Right lobe of liver (tissue), 6 donors: ENCODE data around the gene MCFD2. TPM values are rescaled to one million over a fixed set of nuclear protein-coding genes. Genes with fewer than 3 reads are reported as not detected.
"Not testable (repeated sequence)": the region's sequence is repeated elsewhere in the genome, so short reads cannot be mapped to it uniquely, and the experiment has no call there.

Experiments used
- ATAC-seq, 4 donors: fragments of 200-7000 bp; cut with Tn5 transposase; one replicate each; pipeline ENCODE4 v1.9.1; 2020; ENCODE audit warnings: mild to moderate bottlenecking in 4 of 4, moderate library complexity in 4 of 4
- DNase-seq, 3 donors: peaks; one replicate each; pipeline ENCODE4 v3.0.0-alpha.2; 2020
- H3K27ac ChIP-seq, 3 donors: fragments of 200-600 bp; one replicate each; pipeline ENCODE4 v1.8.0; 2022
- H3K27me3 ChIP-seq, 2 donors: fragments of 200-600 bp; one replicate each; pipeline ENCODE4 v1.8.0; 2022
- H3K36me3 ChIP-seq, 4 donors: fragments of 200-600 bp; sonication (generic) in 1 of 4; one replicate each; pipeline versions ENCODE4 v1.5.1 to v1.8.0; 2017 to 2022; ENCODE audit warnings: control low read depth in 1 of 4
- H3K4me1 ChIP-seq, 4 donors: fragments of 200-600 bp; sonication (generic) in 1 of 4; one replicate each; pipeline versions ENCODE4 v1.5.1 to v1.8.0; 2017 to 2022; ENCODE audit warnings: control low read depth in 1 of 4
- H3K4me3 ChIP-seq, 3 donors: fragments of 200-600 bp; one replicate each; pipeline ENCODE4 v1.8.0; 2022
- H3K9me3 ChIP-seq, 4 donors: fragments of 200-600 bp; sonication (generic) in 1 of 4; one replicate each; pipeline versions ENCODE4 v1.5.1 to v1.8.0; 2017 to 2022; ENCODE audit warnings: control low read depth in 1 of 4
- POLR2A ChIP-seq: fragments of 450-650 bp; IDR thresholded peaks from one replicate; pipeline ENCODE4 v1.6.1; 2017; ENCODE audit warnings: antibody characterized with exemption, mild to moderate bottlenecking
- WGBS: methylation state at CpG from one replicate; pipeline ENCODE4 v1.1.6; 2018; ENCODE audit warnings: low coverage, low lambda C conversion rate; ENCODE audit not compliant: insufficient coverage; ENCODE audit errors: missing lambda C conversion rate; 5-methylcytosine and 5-hydroxymethylcytosine counted together
- intact Hi-C, 2 donors: fragments of 100-400 bp; cut with DNase I; formaldehyde crosslinking; loops; one replicate each; pipeline versions ENCODE4 v1.11.2 to v1.14.1; 2022
- total RNA-seq, 6 experiments: library from RNA; depleted of rRNA in 2 of 6; stranded (reverse); fragments of >200 nt in 2 of 6; fragmentation: NEBNext Ultra II Directional in 3 of 6; extraction: Animal tissue kit (Norgen Biotek cat#: 25700) in 3 of 6; gene quantifications; one replicate each; pipeline versions ENCODE4 v1.1.0 to v1.2.4, GENCODE V29; 2016 to 2023
- TF ChIP-seq, protein P1 (sequence below), 4 donors: fragments of 200-600 bp in 3 of 4; fragments of 450-650 bp in 1 of 4; IDR thresholded peaks; one replicate each; pipeline versions ENCODE4 v1.5.1 to v1.8.0; 2016 to 2022; ENCODE audit warnings: antibody characterized with exemption in 4 of 4, mild to moderate bottlenecking in 2 of 4
- donor health status: DM: no; HTN: yes; CAD: no.
- donor health status: DM: no; HTN: no; CAD: no.
- donor health status: DM: no; HTN: no; CAD: no.
- donor health status: DM: no; HTN: yes; CAD: no.
- donor health status: DM: no; HTN: yes; CAD: no.

Gene MCFD2
- total RNA-seq, 6 experiments from 2014 or later = 85.0 to 147 (median 99.2) TPM

DNA sequence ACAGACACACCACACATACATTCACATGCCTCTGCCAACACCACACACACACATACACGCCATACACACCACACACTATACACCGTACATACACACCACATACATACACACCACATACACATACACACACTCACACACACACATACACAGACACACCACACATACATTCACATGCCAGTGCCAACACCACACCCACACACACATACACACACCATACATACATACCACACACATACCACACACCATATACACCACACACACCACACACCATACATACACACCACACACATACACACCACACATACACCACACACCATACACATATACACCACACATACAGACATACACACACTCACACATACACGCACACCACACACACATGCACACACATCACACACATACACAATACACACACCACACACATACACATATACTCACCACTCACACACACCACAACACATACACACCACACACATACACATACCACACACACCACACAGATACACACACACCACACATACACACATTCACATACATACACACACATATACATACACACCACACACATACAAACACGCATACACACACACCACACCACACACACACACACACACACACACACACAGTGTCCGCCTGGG lies 37.2 kb downstream of the MCFD2 start:
- H3K36me3 ChIP-seq = no peaks in the 10 kb centered on the region
- peak in 1 of 3 donors; percentile 7 for DNase-seq
- intact Hi-C loops = no loop called here
- peaks cover 0 to 9% (median 3%) of the 10 kb centered on the region in 4 donors for H3K4me1 ChIP-seq
- H3K9me3 ChIP-seq = no peaks in the 10 kb centered on the region
- H3K27me3 ChIP-seq = no peaks in the 10 kb centered on the region
- ATAC-seq = no peak
- WGBS = 91% methylated on average over 5 of the region's 5 CpGs
- H3K27ac ChIP-seq = no peak overlapping the region
- no peak overlapping the region for H3K4me3 ChIP-seq
- TF ChIP-seq, protein P1, sequence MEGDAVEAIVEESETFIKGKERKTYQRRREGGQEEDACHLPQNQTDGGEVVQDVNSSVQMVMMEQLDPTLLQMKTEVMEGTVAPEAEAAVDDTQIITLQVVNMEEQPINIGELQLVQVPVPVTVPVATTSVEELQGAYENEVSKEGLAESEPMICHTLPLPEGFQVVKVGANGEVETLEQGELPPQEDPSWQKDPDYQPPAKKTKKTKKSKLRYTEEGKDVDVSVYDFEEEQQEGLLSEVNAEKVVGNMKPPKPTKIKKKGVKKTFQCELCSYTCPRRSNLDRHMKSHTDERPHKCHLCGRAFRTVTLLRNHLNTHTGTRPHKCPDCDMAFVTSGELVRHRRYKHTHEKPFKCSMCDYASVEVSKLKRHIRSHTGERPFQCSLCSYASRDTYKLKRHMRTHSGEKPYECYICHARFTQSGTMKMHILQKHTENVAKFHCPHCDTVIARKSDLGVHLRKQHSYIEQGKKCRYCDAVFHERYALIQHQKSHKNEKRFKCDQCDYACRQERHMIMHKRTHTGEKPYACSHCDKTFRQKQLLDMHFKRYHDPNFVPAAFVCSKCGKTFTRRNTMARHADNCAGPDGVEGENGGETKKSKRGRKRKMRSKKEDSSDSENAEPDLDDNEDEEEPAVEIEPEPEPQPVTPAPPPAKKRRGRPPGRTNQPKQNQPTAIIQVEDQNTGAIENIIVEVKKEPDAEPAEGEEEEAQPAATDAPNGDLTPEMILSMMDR (IDR thresholded peaks at IDR 0.05) = no peak
- no peak for TF ChIP-seq POLR2A

DNA sequence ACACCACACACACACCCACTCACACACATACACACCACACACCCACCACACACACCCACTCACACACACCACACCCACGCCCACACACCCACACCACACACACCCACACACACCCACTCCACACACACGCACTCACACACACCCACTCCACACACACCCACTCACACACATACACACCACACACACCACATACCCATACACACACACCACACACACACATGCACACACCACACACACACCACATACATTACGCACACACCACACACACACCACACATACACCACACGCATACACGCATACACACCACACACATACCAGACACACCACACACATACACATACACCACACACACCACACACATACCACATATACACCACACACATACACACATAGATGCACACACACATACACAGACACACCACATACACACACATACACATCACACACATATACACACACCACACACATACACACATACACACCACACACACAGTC lies 37.9 kb downstream of the MCFD2 start:
- peaks cover 0 to 9% (median 3%) of the 10 kb centered on the region in 4 donors for H3K4me1 ChIP-seq
- no peak overlapping the region for H3K27ac ChIP-seq

DNA sequence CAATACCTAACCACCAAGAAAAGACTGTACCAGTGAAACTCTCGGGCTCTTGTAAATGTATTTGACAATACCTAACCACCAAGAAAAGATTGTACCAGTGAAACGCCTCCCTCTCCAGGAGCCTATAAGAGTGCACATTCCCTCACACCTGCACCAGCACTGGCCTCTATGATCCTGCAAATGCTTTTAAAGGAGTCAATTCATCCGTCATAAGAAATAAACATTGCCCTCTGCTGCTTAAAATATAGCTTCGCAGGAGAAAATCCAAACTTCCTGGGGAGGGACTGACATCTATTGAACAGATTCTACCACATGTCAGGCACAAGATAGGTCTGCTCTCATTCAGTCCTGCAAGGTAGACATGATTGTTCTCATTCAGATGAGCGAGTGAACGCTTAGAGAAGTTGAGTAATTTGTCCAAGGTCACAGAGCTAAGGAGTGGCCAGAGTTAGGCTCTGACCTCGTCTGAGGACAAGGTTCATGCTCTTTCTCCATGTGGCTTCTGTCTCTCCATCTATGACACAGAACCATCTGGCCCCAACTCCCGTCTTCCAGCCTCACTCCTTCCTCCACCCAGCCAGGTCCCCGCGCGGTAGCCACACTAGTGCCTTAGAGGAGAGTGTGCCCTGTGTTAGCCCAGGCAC lies 38.7 kb downstream of the MCFD2 start:
- no peak for TF ChIP-seq POLR2A
- TF ChIP-seq, protein P1 (IDR thresholded peaks at IDR 0.05) = peak; percentile 48 to 56 (median 52)
- H3K4me1 ChIP-seq = peaks cover 0 to 9% (median 3%) of the 10 kb centered on the region in 4 donors
- H3K4me3 ChIP-seq = no peak overlapping the region
- no peak overlapping the region for H3K27ac ChIP-seq
- ATAC-seq (peak; percentile 66 to 84 (median 76)), DNase-seq (peak in 1 of 3 donors; percentile 56)
- no peaks in the 10 kb centered on the region for H3K9me3 ChIP-seq
- H3K36me3 ChIP-seq = no peaks in the 10 kb centered on the region
- intact Hi-C loops = no loop called here
- H3K27me3 ChIP-seq = no peaks in the 10 kb centered on the region
- 38% methylated on average over 11 of the region's 11 CpGs for WGBS

More for the DNA sequence above, 37.9 kb downstream of the MCFD2 start:
- WGBS = 84% methylated on average over 5 of the region's 5 CpGs
- intact Hi-C loops = no loop called here
- no peaks in the 10 kb centered on the region for H3K9me3 ChIP-seq
- TF ChIP-seq, protein P1 (IDR thresholded peaks at IDR 0.05) = no peak
- TF ChIP-seq POLR2A = no peak
- no peak overlapping the region for H3K4me3 ChIP-seq
- H3K36me3 ChIP-seq = no peaks in the 10 kb centered on the region
- H3K27me3 ChIP-seq = no peaks in the 10 kb centered on the region
- DNase-seq (peak in 1 of 3 donors; percentile 41), ATAC-seq (no peak)

DNA sequence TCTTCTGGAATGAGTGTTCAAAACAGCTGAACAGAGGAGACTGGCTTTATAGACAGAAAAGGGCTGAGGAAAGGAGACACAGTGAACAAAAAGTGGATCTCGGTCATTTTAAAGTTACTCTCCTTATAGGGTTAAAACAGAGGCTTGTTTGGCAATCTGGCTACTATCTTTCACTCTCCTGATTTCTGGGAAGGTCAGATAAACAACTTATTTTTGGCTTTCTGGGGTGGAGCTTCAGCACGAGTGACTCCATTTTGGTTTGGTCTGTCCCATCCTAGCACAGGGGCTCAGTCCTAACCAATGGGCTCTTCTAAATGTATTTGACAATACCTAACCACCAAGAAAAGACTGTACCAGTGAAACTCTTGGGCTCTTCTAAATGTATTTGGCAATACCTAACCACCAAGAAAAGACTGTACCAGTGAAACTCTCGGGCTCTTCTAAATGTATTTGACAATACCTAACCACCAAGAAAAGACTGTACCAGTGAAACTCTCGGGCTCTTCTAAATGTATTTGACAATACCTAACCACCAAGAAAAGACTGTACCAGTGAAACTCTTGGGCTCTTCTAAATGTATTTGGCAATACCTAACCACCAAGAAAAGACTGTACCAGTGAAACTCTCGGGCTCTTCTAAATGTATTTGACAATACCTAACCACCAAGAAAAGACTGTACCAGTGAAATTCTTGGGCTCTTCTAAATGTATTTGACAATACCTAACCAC lies 39.5 kb downstream of the MCFD2 start:
- DNase-seq, H3K27ac ChIP-seq, intact Hi-C loops, H3K36me3 ChIP-seq, H3K4me1 ChIP-seq, H3K9me3 ChIP-seq, H3K27me3 ChIP-seq, H3K4me3 ChIP-seq, ATAC-seq: not testable (repeated sequence)
- 65% methylated on average over 5 of the region's 5 CpGs for WGBS
